GM18505 (cell line): ENCODE results near the gene OR5L2.
"Not testable (repeated sequence)": the region's sequence is repeated elsewhere in the genome, so short reads cannot be mapped to it uniquely, and the experiment has no call there.

ENCODE experiments used
- ATAC-seq: cut with Tn5 transposase; IDR thresholded peaks from one replicate; pipeline ENCODE4 v1.9.1; 2021; ENCODE audit not compliant: unreplicated experiment
- POLR2A ChIP-seq: IDR thresholded peaks from 4 replicates; pipeline ENCODE4 v1.6.1; 2011; ENCODE audit warnings: borderline replicate concordance; ENCODE audit not compliant: insufficient read depth, insufficient read length; ENCODE audit errors: extremely low read depth

The OR5L2 gene

GRCh38 chr11:55826919-55827318 lies at the start of gene OR5L2:
TSS of gene OR5L2 (plus strand) at chr11:55827219. CDS start at chr11:55827219, 0 bp downstream.
- ATAC-seq = no peak
- TF ChIP-seq POLR2A = no peak

- no peak for ATAC-seq
- TF ChIP-seq POLR2A = no peak
These were observed 35.4 kb upstream of the OR5L2 start for GRCh38 chr11:55791606-55792005.

- TF ChIP-seq POLR2A = no peak
- no peak for ATAC-seq
These were observed 33.7 kb upstream of the OR5L2 start for GRCh38 chr11:55793321-55793720.

DNA sequence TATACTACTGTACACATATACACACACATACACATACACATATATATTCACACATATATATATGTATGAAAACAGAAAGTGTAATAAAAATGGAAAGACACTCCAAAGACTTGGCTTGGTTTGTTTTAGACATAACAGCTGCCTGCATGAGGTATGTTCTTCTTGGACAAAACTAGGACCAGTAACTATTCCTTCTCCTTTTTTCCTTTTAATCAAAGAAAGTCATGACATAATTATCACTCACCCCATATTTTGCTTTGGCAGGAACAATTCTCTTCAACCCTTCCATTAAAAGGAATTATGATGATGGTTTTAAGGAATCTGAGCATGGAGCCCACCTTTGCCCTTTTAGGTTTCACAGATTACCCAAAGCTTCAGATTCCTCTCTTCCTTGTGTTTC lies 31.8 kb upstream of the OR5L2 start, which contains the start of gene OR5D14:
Gene OR5D14 (plus strand): TSS at position 301 of the 400 bp plus-strand sequence. CDS start 0 bp downstream, at position 301.
- no peak for ATAC-seq
- TF ChIP-seq POLR2A = no peak

DNA sequence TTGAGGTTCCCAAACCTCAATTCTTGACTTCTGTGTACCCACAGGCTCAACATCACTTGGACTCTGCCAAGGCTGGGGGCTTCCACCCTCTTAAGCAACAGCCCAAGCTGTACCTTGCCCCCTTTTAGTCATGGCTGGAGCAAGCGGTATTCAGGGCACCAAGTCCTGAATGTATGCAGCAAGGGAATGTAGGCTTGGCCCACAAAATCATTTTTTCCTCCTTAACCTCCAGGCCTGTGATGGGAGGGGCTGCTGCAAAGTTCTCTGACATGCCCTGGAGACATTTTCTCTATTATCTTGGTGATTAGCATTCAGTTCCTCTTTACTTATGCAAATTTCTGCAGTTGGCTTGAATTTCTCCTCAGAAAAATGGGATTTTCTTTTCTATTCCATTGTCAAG lies 20.8 kb upstream of the OR5L2 start:
- no peak for ATAC-seq
- TF ChIP-seq POLR2A = no peak

GRCh38 chr11:55811067-55811466 lies 16.0 kb upstream of the OR5L2 start, which contains the start of gene OR5L1:
TSS of gene OR5L1 (plus strand) at chr11:55811367. CDS start at chr11:55811467, 100 bp downstream.
- ATAC-seq = no peak
- TF ChIP-seq POLR2A = no peak

- no peak for TF ChIP-seq POLR2A
- ATAC-seq = no peak
These were observed 7.7 kb upstream of the OR5L2 start, which contains the start of gene OR5D18 for GRCh38 chr11:55819330-55819729. TSS of gene OR5D18 (plus strand) at chr11:55819630. CDS start at chr11:55819630, 0 bp downstream.

DNA sequence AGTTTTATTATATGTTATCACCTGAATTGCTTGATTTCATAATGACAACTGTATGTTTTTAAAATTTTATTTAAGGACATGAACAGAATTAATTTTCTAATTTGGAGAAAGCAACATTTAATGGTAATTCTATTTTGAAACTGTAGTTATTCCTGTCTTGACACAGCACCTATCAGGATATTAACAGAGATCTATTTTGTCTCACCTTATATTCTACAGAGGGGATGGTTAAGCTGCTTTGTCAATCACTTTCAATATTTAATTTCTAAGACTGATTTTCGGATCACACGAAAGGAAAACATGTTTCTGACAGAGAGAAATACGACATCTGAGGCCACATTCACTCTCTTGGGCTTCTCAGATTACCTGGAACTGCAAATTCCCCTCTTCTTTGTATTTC lies 11.4 kb downstream of the OR5L2 start, which contains the start of gene OR5D16:
Gene OR5D16 (plus strand): TSS at position 301 of the 400 bp plus-strand sequence. CDS start 0 bp downstream, at position 301.
- TF ChIP-seq POLR2A = no peak
- ATAC-seq = no peak

- ATAC-seq = no peak
- TF ChIP-seq POLR2A = no peak
These were observed 20.4 kb downstream of the OR5L2 start for GRCh38 chr11:55847453-55847852.

DNA sequence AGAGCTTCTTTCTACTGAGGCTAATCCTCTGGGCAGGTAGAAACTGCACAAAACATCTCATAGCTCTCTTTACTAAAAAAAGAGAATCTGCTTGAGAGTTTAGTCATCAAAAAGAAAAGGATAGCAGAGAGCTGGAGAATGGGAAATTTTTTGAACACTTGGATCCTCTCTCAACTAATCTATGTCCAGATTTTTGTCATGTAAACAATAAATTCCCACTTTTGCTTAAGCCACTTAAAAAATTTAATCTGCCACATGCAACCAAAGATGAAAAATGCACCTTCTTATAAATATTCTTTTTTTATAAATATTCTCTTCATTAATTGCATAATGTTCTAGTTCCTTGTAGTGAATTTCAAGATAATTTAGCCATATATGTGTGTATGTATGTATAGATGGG lies 22.0 kb downstream of the OR5L2 start:
- ATAC-seq = no peak
- no peak for TF ChIP-seq POLR2A

DNA sequence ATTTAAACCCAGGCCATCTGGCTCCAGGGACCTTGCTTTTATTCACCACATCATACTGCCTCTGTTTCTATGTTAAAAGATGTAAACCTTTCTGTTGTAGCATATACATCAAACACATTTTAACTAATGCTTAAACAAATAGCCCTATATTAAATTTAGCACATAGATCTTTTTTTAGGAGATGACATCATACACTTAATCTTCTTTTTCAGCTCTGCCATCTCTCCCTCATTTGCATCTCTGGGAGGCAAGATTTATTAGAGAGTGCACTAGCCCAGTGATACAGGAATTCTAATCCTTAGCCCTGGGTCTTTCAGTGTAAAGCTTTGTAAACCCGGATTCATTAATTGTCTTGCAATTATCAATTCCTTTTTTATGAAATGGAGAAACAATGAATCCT lies 25.1 kb downstream of the OR5L2 start:
- TF ChIP-seq POLR2A = no peak
- no peak for ATAC-seq

GRCh38 chr11:55854704-55855103 lies 27.7 kb downstream of the OR5L2 start:
- ATAC-seq = no peak
- TF ChIP-seq POLR2A = no peak

GRCh38 chr11:55867354-55867753 lies 40.3 kb downstream of the OR5L2 start:
- not testable (repeated sequence) for ATAC-seq

- not testable (repeated sequence) for ATAC-seq
These were observed 45.7 kb downstream of the OR5L2 start for GRCh38 chr11:55872731-55873130.

DNA sequence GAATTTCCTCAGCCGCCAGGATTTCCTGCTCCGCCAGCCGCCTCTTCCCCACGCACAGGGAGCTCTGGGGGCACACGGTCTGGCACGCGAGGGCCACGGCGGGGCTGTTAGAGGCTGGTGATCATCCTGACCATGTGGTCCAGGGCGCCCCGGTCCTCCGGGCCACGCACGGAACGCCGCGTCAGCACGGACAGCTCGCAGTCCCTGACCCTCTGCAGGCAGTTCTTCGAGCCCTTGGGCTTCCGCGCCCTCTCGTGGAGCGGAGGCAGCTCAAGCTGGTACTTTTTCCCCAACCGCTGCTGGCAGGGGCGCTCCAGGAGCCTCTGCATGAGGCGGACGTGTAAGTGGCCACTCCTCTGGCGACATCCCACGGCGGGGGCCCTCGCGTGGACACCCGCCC lies 46.1 kb downstream of the OR5L2 start:
- ATAC-seq = not testable (repeated sequence)
